Measurements from ENCODE around the gene NFKBIL1.
A peak's percentile ranks its signal among the peaks of the same experiment; 100 is the strongest.

NFKBIL1 gene

GRCh38 chr6:31580807-31581433, 33.5 kb downstream of the NFKBIL1 start:
- peak overlapping the region; percentile 100 for H3K9ac ChIP-seq (ENCODE audit: low read depth, low read length, poor library complexity, severe bottlenecking)
- peak overlapping the region; percentile 99 for H3K4me3 ChIP-seq (ENCODE audit: low read length, poor library complexity, severe bottlenecking)
- no peaks in the 10 kb centered on the region for H3K9me2 ChIP-seq (replicated peaks; ENCODE audit: low read depth, low read length)
- no peaks in the 10 kb centered on the region for H3F3A ChIP-seq (ENCODE audit: low read depth)
- H3K4me2 ChIP-seq (ENCODE audit: low read depth, low read length, poor library complexity, severe bottlenecking), result peak overlapping the region; percentile 92
- H3K4me1 ChIP-seq (ENCODE audit: insufficient read depth, low read length, poor library complexity, severe bottlenecking), result peaks cover 61% of the 10 kb centered on the region
- TF ChIP-seq EZH2phosphoT487 (IDR thresholded peaks at IDR 0.05; ENCODE audit: borderline replicate concordance) (no peak), CTCF (conservative IDR thresholded peaks at IDR 0.05; ENCODE audit: low read length) (peak; percentile 82)
- no peaks in the 10 kb centered on the region for H3K27me3 ChIP-seq (ENCODE audit: insufficient read depth, low read length, poor library complexity, severe bottlenecking)
- H2AFZ ChIP-seq (ENCODE audit: low read length), result peak overlapping the region; percentile 83
- peaks cover 19% of the 10 kb centered on the region for H3K79me2 ChIP-seq (ENCODE audit: insufficient read depth, low read length)
- H3K9me3 ChIP-seq (ENCODE audit: insufficient read depth, low read depth, low read length), result no peaks in the 10 kb centered on the region
- no peaks in the 10 kb centered on the region for H4K20me1 ChIP-seq (ENCODE audit: insufficient read depth, low read length, poor library complexity, severe bottlenecking)
- H3K36me3 ChIP-seq (ENCODE audit: insufficient read depth, low read length), result no peaks in the 10 kb centered on the region

GRCh38 chr6:31581434-31582229, 34.2 kb downstream of the NFKBIL1 start:
- peak overlapping the region; percentile 92 for H3K4me2 ChIP-seq (ENCODE audit: low read depth, low read length, poor library complexity, severe bottlenecking)
- no peaks in the 10 kb centered on the region for H3K27me3 ChIP-seq (ENCODE audit: insufficient read depth, low read length, poor library complexity, severe bottlenecking)
- H3K9ac ChIP-seq (ENCODE audit: low read depth, low read length, poor library complexity, severe bottlenecking), result peak overlapping the region; percentile 100
- TF ChIP-seq CTCF (conservative IDR thresholded peaks at IDR 0.05; ENCODE audit: low read length) (no peak), EZH2phosphoT487 (IDR thresholded peaks at IDR 0.05; ENCODE audit: borderline replicate concordance) (no peak)
- H2AFZ ChIP-seq (ENCODE audit: low read length), result peak overlapping the region; percentile 77
- H3K79me2 ChIP-seq (ENCODE audit: insufficient read depth, low read length), result peaks cover 19% of the 10 kb centered on the region
- no peaks in the 10 kb centered on the region for H3K36me3 ChIP-seq (ENCODE audit: insufficient read depth, low read length)
- H3K4me3 ChIP-seq (ENCODE audit: low read length, poor library complexity, severe bottlenecking), result peak overlapping the region; percentile 99
- no peaks in the 10 kb centered on the region for H3K9me3 ChIP-seq (ENCODE audit: insufficient read depth, low read depth, low read length)
- H4K20me1 ChIP-seq (ENCODE audit: insufficient read depth, low read length, poor library complexity, severe bottlenecking), result no peaks in the 10 kb centered on the region
- peaks cover 60% of the 10 kb centered on the region for H3K4me1 ChIP-seq (ENCODE audit: insufficient read depth, low read length, poor library complexity, severe bottlenecking)
- H3F3A ChIP-seq (ENCODE audit: low read depth), result no peaks in the 10 kb centered on the region
- no peaks in the 10 kb centered on the region for H3K9me2 ChIP-seq (replicated peaks; ENCODE audit: low read depth, low read length)

- Histone ChIP-seq H3K27me3 (ENCODE audit: insufficient read depth, low read length, poor library complexity, severe bottlenecking) (no peaks in the 10 kb centered on the region), H2AFZ (ENCODE audit: low read length) (peak within 1 kb of the TSS; percentile 77)
Measured at GRCh38 chr6:31582230-31582643, 34.8 kb downstream of the NFKBIL1 start, which contains the start of gene LTB. TSS of gene LTB (minus strand) at chr6:31582424. CDS start at chr6:31582417, 7 bp downstream.

More at GRCh38 chr6:31582230-31582643, 34.8 kb downstream of the NFKBIL1 start, which contains the start of gene LTB:
- Histone ChIP-seq H3K4me2 (ENCODE audit: low read depth, low read length, poor library complexity, severe bottlenecking) (peak within 1 kb of the TSS; percentile 92), H3F3A (ENCODE audit: low read depth) (peaks cover 3% of the 10 kb centered on the region; the same call in 1 of the 2 replicates), H3K36me3 (ENCODE audit: insufficient read depth, low read length) (no peaks in the 10 kb centered on the region), H4K20me1 (ENCODE audit: insufficient read depth, low read length, poor library complexity, severe bottlenecking) (no peaks in the 10 kb centered on the region), H3K4me3 (ENCODE audit: low read length, poor library complexity, severe bottlenecking) (peak within 1 kb of the TSS; percentile 99), H3K9ac (ENCODE audit: low read depth, low read length, poor library complexity, severe bottlenecking) (peak within 1 kb of the TSS; percentile 100), H3K79me2 (ENCODE audit: insufficient read depth, low read length) (peaks cover 21% of the 10 kb centered on the region), H3K9me3 (ENCODE audit: insufficient read depth, low read depth, low read length) (no peaks in the 10 kb centered on the region), H3K4me1 (ENCODE audit: insufficient read depth, low read length, poor library complexity, severe bottlenecking) (peaks cover 60% of the 10 kb centered on the region), H3K9me2 (replicated peaks; ENCODE audit: low read depth, low read length) (no peaks in the 10 kb centered on the region)
- TF ChIP-seq CTCF (conservative IDR thresholded peaks at IDR 0.05; ENCODE audit: low read length) (no peak), EZH2phosphoT487 (IDR thresholded peaks at IDR 0.05; ENCODE audit: borderline replicate concordance) (no peak)
